GM12874 (cell line): ENCODE results near the gene GPR35.

Experiments used
- TF ChIP-seq, protein P1 (sequence below): IDR thresholded peaks from 2 replicates; pipeline ENCODE4 v1.5.1; 2011; ENCODE audit warnings: low read depth, mild to moderate bottlenecking, control low read depth, low read length, moderate library complexity; ENCODE audit not compliant: insufficient read depth

GPR35 gene

DNA sequence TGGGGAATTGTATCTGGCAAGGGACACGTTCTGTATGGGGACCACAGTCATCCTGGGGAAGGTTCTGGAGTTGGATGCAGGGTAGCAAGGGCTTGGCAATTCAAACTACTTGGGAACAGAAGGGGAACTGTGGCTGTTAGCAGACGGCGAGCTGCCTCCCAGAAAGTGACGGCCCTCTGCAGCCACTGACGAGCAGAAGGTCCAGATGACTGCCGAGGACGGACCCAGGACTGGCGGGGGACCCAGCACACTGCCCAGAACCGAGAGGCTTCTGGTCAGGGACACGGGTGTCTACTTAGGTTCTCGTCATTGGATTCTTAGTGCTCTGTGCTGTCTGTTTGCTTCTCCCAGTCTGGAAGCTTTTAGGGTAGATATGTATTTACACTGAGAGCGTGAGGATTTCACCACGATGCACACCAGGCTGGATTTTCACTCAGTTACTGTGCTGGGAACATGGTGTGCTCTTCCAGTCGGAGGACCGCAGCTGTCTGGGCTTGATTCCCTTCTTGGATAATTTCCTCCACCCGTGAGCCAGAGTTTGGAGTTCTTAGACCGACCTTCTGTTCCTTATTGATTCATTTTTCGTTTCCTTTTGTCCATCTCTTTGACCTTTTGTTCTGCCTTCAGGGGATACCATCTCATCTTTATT is 13.4 kb downstream of the GPR35 start:
- TF ChIP-seq, protein P1, sequence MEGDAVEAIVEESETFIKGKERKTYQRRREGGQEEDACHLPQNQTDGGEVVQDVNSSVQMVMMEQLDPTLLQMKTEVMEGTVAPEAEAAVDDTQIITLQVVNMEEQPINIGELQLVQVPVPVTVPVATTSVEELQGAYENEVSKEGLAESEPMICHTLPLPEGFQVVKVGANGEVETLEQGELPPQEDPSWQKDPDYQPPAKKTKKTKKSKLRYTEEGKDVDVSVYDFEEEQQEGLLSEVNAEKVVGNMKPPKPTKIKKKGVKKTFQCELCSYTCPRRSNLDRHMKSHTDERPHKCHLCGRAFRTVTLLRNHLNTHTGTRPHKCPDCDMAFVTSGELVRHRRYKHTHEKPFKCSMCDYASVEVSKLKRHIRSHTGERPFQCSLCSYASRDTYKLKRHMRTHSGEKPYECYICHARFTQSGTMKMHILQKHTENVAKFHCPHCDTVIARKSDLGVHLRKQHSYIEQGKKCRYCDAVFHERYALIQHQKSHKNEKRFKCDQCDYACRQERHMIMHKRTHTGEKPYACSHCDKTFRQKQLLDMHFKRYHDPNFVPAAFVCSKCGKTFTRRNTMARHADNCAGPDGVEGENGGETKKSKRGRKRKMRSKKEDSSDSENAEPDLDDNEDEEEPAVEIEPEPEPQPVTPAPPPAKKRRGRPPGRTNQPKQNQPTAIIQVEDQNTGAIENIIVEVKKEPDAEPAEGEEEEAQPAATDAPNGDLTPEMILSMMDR, result no peak

DNA sequence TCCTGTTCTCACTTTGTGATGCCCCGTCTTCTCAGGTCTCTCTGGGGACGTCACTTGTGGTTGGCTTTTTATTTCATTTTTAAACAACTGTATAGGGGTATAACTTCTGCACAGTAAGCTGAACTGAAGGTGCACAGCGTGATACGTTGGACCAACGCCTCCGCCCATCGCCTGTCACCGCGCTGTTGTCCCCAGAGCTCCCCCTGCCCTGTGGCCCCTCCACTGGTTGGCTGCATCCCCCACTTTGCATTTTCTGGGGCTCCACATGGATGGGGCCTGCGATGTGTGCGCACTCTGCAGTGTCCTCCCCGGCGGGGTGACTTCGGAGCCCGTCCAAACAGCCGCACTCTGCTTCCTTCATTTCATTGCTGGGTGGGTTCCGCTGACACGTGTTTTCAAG is 14.3 kb downstream of the GPR35 start:
- TF ChIP-seq, protein P1, result no peak

DNA sequence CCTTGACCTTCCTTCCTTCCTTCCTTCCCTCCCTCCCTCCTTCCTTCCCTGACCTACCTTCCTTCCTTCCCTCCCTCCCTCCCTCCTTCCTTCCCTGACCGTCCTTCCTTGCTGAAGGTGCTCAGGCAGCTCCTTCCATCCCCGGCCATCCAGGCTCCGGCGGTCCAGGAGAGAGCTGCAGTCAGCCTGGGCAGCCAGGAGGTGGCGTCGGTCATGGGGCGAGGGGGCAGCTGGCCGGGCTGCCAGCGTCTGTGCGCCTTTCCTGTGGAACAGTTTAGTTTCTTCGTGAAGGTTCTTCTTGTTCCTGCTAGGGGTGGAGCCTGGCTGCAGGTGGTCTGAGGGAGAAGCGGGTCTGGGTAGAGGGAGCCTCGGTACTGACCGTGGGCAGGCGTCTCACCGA is 15.7 kb downstream of the GPR35 start:
- TF ChIP-seq, protein P1, result no peak

DNA sequence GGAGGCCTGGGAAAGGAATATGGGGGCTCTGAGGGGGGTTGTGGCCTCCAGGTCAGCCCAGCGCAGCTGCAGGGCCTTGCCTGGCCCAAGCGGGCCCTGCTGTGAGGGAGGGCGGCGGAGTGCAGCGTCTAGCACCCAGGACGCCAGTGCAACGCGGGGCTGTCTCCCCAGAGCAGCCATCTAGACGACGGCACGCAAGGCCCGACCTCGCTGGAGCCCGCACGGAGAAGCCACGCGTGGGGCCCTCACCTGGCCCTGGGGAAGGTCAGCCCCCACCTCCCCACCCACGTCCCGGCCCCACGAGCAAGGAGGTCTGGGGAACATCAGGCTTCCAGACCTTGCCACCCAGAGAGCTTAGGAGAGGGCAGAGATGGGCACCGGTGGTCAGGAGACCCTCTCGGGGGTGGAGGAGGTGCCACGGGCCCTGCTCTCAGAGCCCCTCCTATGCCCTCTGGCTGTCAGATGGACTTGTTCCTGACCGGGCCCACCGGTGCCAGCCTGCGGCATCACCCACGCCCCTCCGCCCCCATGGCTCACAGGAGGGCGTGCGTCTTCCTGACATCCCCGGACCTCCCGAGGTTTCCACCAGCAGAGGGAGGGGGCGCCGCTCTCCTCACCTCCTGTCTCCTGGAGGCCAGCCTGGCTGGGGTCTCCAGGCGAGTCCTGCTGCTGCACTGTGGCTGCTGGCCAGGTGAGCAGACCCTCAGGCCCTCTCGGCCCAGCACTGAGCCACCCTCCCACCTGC is 17.0 kb downstream of the GPR35 start:
- TF ChIP-seq, protein P1, result no peak

DNA sequence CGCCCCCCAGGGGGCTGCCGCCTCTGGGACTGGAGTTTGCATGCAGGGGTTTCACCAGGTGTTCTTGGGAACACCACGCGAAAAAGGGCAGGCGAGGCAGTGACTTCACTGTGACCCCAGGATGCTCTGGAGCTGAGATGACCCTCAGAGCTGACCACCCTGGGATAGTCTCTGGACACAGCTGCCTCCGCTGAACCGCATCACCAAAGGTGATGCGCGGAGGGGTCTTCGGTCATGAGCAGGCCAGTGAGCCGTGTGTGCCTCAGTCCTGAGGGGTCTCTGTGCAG is 17.5 kb downstream of the GPR35 start:
- TF ChIP-seq, protein P1, result no peak

DNA sequence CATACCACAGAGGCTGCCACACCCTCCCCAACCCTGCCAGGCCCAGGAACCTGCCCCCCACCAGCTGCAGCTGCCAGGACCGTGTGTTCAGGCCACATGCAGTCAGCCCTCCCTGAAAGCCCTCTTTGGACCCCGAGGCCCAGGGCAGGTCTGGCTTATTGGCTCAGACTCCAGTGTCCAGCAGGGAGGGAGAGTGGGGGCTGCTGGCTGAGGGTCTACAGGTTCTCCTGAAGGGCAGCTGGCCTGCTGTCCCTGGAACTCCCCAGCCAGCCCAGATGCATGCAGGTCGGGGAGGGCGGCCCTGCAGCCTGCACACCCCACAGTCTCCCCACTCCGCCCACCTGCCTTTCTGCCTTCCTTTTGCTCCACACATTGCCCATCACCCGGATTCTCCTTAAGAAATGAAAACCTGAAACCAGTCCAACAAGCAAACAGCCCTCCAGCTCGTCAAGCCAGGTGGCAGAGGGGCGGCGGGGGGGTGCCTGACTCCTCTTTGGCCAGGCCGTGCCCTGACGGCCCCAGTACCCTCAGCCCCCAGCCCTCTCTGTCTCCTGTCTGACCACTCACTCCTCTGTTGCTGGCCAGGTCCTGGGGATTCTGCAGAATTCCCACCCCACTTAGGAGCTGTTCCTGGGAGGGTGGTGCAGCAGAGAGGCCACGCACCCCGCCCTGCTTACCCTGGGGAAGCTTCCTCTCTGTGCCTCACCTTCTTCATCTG is 18.0 kb downstream of the GPR35 start:
- TF ChIP-seq, protein P1, result no peak

DNA sequence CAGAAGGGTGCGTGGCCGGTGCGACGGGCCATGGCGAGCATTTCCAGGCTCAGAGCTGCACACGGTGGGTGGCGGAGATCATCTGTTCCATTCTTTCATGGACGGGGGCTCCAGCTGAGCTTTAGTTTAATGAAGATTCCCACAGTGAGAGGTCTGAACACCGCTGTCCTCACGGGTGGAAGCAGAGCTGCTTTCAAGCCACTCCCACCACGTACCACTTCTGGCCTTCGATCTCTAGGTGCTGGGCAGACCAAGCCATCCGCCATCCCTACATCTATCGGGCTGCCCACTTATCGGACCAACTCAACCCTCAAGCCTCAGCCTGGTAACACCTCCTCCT is 18.5 kb downstream of the GPR35 start:
- TF ChIP-seq, protein P1, result no peak
